ENCODE data around the gene IGLL5.

Gene IGLL5

DNA sequence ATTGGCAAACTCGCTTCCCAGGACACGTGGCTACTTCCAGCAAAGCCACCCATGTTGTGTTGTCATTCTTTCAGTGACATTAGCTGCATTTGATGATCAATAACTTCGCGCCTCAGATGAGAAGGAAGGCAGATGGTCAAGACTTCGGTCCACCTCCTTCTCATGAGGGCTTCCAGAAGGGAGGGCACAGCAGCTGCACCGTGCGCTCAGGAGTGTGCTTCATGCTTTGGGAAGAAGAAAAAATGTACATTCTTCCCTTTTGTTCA is 25.3 kb downstream of the IGLL5 start:
- no peak overlapping the region for H3K4me3 ChIP-seq (ENCODE audit: low read length)

DNA sequence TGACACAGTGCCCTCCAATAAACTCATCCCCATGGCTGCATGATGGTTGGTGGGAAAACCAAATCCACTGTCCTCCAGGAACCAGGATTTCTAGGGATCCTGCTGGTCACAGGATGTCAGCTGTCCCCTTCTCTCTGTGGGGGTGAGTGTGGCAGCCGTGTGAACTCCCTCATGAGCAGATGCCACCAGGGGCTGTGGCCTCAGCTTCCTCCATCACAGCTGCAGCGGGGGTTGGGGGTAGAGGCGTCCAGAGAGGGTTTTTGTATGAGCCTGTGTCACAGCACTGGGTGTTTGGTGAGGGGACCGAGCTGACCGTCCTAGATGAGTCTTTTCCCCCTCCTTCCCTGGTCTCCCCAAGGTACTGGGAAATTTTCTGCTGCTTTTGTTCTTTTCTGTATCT is 26.4 kb downstream of the IGLL5 start:
- H3K4me1 ChIP-seq (ENCODE audit: low read length), result peaks cover 74% of the 10 kb centered on the region
- no peaks in the 10 kb centered on the region for H3K9me3 ChIP-seq (ENCODE audit: insufficient read depth, low read length)
- peak overlapping the region; percentile 43 for H3K4me2 ChIP-seq (ENCODE audit: low read length)
- H3K9ac ChIP-seq (ENCODE audit: low read length), result peak overlapping the region; percentile 57
- 0 out of 2 replicates have a peak overlapping the region, but pooled peaks have one; percentile 4 for H3K4me3 ChIP-seq (ENCODE audit: low read length)
- no peak for TF ChIP-seq EZH2phosphoT487 (IDR thresholded peaks at IDR 0.05; ENCODE audit: low read depth)
- TF ChIP-seq, protein P1, sequence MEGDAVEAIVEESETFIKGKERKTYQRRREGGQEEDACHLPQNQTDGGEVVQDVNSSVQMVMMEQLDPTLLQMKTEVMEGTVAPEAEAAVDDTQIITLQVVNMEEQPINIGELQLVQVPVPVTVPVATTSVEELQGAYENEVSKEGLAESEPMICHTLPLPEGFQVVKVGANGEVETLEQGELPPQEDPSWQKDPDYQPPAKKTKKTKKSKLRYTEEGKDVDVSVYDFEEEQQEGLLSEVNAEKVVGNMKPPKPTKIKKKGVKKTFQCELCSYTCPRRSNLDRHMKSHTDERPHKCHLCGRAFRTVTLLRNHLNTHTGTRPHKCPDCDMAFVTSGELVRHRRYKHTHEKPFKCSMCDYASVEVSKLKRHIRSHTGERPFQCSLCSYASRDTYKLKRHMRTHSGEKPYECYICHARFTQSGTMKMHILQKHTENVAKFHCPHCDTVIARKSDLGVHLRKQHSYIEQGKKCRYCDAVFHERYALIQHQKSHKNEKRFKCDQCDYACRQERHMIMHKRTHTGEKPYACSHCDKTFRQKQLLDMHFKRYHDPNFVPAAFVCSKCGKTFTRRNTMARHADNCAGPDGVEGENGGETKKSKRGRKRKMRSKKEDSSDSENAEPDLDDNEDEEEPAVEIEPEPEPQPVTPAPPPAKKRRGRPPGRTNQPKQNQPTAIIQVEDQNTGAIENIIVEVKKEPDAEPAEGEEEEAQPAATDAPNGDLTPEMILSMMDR (IDR thresholded peaks at IDR 0.05; ENCODE audit: low read depth, low read length), result no peak
- H3K36me3 ChIP-seq (replicated peaks; ENCODE audit: low read depth, low read length), result peaks cover 16% of the 10 kb centered on the region
- H2AFZ ChIP-seq (ENCODE audit: low read depth, low read length), result no peak overlapping the region
- peaks cover 75% of the 10 kb centered on the region for H3K79me2 ChIP-seq (ENCODE audit: low read length)
- no peaks in the 10 kb centered on the region for H4K20me1 ChIP-seq (ENCODE audit: insufficient read depth, low read length)
- H3K27ac ChIP-seq (ENCODE audit: low read length), result peak overlapping the region; percentile 59
- no peaks in the 10 kb centered on the region for H3K27me3 ChIP-seq (ENCODE audit: low read depth, low read length)

More for the DNA sequence above, 25.3 kb downstream of the IGLL5 start:
- TF ChIP-seq, protein P1 (IDR thresholded peaks at IDR 0.05; ENCODE audit: low read depth, low read length), result no peak
- TF ChIP-seq EZH2phosphoT487 (IDR thresholded peaks at IDR 0.05; ENCODE audit: low read depth), result no peak
- Histone ChIP-seq H3K4me1 (ENCODE audit: low read length) (peaks cover 75% of the 10 kb centered on the region), H3K4me2 (ENCODE audit: low read length) (no peak overlapping the region), H3K9me3 (ENCODE audit: insufficient read depth, low read length) (no peaks in the 10 kb centered on the region), H2AFZ (ENCODE audit: low read depth, low read length) (no peak overlapping the region), H3K79me2 (ENCODE audit: low read length) (peaks cover 74% of the 10 kb centered on the region), H3K27ac (ENCODE audit: low read length) (peak overlapping the region; percentile 59; the same call in 1 of the 2 replicates), H3K36me3 (replicated peaks; ENCODE audit: low read depth, low read length) (peaks cover 16% of the 10 kb centered on the region), H3K9ac (ENCODE audit: low read length) (no peak overlapping the region), H3K27me3 (ENCODE audit: low read depth, low read length) (no peaks in the 10 kb centered on the region), H4K20me1 (ENCODE audit: insufficient read depth, low read length) (no peaks in the 10 kb centered on the region)

DNA sequence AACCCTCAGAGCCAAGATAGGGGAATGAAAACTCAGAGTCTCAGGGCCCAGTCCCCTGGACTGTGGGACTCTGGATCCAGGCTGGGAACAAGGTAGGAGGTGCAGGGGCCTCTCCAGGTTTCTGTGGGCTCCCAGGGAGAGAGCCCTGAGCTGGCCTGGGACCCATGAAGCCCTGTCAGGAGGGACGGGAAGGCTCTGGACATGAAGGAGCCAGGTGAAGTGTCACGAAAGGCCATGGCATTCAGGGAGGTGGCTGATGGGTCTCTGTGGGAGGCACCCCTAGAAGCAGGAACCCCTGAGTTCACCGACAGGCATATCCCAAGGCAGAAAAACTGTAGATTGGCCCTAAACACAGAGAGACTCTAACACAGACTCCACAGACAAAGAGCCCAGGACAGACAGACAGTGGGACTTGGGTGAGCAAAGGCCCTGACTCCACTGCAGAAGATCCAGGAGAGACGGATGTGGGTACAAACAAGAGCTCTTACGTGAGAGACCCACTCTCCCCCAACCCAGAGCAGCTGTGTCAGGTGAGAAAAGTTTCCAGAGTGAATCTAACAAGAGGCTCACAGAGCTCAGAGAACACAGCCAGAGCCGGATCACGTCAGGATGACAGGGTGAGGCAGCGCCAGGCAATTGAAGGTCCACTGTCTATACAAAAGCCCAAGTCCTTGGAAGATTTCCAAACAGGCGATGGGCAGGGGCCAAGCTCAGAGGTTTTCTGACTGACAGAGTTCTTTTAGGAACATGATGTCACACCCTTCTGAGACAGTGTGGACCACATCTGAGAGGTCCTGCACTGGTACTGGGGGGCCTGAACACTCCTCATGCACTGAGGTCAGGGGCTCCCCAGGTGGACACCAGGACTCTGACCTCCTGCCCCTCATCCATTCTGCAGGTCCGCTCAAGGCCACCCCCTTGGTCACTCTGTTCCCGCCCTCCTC is 27.4 kb downstream of the IGLL5 start:
- Histone ChIP-seq H3K4me2 (ENCODE audit: low read length) (peak overlapping the region; percentile 43), H3K27ac (ENCODE audit: low read length) (peak overlapping the region; percentile 59), H3K36me3 (replicated peaks; ENCODE audit: low read depth, low read length) (peaks cover 11% of the 10 kb centered on the region), H3K4me3 (ENCODE audit: low read length) (0 out of 2 replicates have a peak overlapping the region, but pooled peaks have one; percentile 4), H2AFZ (ENCODE audit: low read depth, low read length) (no peak overlapping the region), H3K79me2 (ENCODE audit: low read length) (peaks cover 70% of the 10 kb centered on the region), H3K4me1 (ENCODE audit: low read length) (peaks cover 64% of the 10 kb centered on the region), H3K9ac (ENCODE audit: low read length) (peak overlapping the region; percentile 57), H4K20me1 (ENCODE audit: insufficient read depth, low read length) (no peaks in the 10 kb centered on the region), H3K9me3 (ENCODE audit: insufficient read depth, low read length) (no peaks in the 10 kb centered on the region), H3K27me3 (ENCODE audit: low read depth, low read length) (no peaks in the 10 kb centered on the region)
- TF ChIP-seq, protein P1 (IDR thresholded peaks at IDR 0.05; ENCODE audit: low read depth, low read length), result no peak
- no peak for TF ChIP-seq EZH2phosphoT487 (IDR thresholded peaks at IDR 0.05; ENCODE audit: low read depth)

DNA sequence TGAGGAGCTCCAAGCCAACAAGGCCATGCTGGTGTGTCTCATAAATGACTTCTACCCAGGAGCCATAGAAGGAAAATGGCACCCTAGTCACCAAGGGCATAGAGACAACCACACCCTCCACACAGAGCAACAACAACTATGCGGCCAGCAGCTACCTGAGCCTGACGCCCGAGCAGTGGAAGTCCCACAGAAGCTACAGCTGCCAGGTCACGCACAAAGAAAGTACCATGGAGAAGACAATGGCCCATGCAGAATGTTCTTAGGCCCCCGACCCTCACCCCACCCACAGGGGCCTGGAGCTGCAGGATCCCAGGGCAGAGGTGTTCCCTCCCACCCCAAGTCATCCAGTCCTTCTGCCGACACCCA is 28.0 kb downstream of the IGLL5 start:
- TF ChIP-seq, protein P1 (IDR thresholded peaks at IDR 0.05; ENCODE audit: low read depth, low read length), result no peak
- no peak for TF ChIP-seq EZH2phosphoT487 (IDR thresholded peaks at IDR 0.05; ENCODE audit: low read depth)
- H3K27me3 ChIP-seq (ENCODE audit: low read depth, low read length), result no peaks in the 10 kb centered on the region
- no peaks in the 10 kb centered on the region for H3K9me3 ChIP-seq (ENCODE audit: insufficient read depth, low read length)
- H3K27ac ChIP-seq (ENCODE audit: low read length), result no peak overlapping the region
- H3K9ac ChIP-seq (ENCODE audit: low read length), result no peak overlapping the region
- H2AFZ ChIP-seq (ENCODE audit: low read depth, low read length), result no peak overlapping the region
- no peak overlapping the region for H3K4me2 ChIP-seq (ENCODE audit: low read length)
- H3K4me3 ChIP-seq (ENCODE audit: low read length), result no peak overlapping the region
- H4K20me1 ChIP-seq (ENCODE audit: insufficient read depth, low read length), result no peaks in the 10 kb centered on the region
- peaks cover 68% of the 10 kb centered on the region for H3K79me2 ChIP-seq (ENCODE audit: low read length)
- peaks cover 57% of the 10 kb centered on the region for H3K4me1 ChIP-seq (ENCODE audit: low read length)
- peaks cover 13% of the 10 kb centered on the region for H3K36me3 ChIP-seq (replicated peaks; ENCODE audit: low read depth, low read length)
